HEK293 (cell line): ENCODE measurements around the gene FGFR4.

ENCODE experiments used
- CTCF ChIA-PET: fragments of 350-600 bp; formaldehyde crosslinking; extraction: SDS; loops from one replicate; lab custom pipeline; 2021; ENCODE audit warnings: antibody characterized with exemption; lab: Yijun Ruan, JAX
- POLR2A ChIA-PET: fragments of 300-600 bp; formaldehyde crosslinking; extraction: SDS; loops from one replicate; lab custom pipeline; 2020; ENCODE audit warnings: antibody characterized with exemption, inconsistent platforms; lab: Yijun Ruan, JAX
- H3K27ac ChIP-seq: fragments of 200-500 bp; sonication (Bioruptor generic); 2 replicates; pipeline ENCODE4 v1.5.1; 2014; ENCODE audit warnings: low read depth, low read length, control low read depth, inconsistent platforms; ENCODE audit errors: extremely low read depth
- H3K36me3 ChIP-seq, 2 experiments: fragments of 200-500 bp in 1 of 2; sonication (Bioruptor generic) in 1 of 2; 1 replicate in 1 of 2; 2 replicates in 1 of 2; pipeline ENCODE4 v1.5.1; 2014 to 2017; ENCODE audit warnings: inconsistent platforms in 2 of 2, low read length in 2 of 2; ENCODE audit not compliant: control insufficient read depth in 2 of 2, insufficient read depth in 1 of 2
- H3K4me1 ChIP-seq: fragments of 200-500 bp; sonication (Bioruptor generic); 2 replicates; pipeline ENCODE4 v1.5.1; 2014; ENCODE audit warnings: mild to moderate bottlenecking, low read length, inconsistent platforms; ENCODE audit not compliant: control insufficient read depth, insufficient read depth
- H3K4me3 ChIP-seq: 2 replicates; pipeline ENCODE4 v1.5.1; 2011; ENCODE audit warnings: low read depth, mild to moderate bottlenecking, control low read depth, low read length, moderate library complexity
- H3K9me3 ChIP-seq: fragments of 200-500 bp; sonication (Bioruptor generic); 2 replicates; pipeline ENCODE4 v1.5.1; 2014; ENCODE audit warnings: low read depth, low read length, inconsistent platforms; ENCODE audit not compliant: control insufficient read depth, insufficient read depth
- KLF1 ChIP-seq: fragments of 450-650 bp; formaldehyde crosslinking; IDR thresholded peaks from 2 replicates; pipeline ENCODE4 v1.5.1; 2016; ENCODE audit warnings: missing biosample characterization, missing genetic modification characterization
- KLF10 ChIP-seq: fragments of 450-650 bp; IDR thresholded peaks from 2 replicates; pipeline ENCODE4 v1.5.1; 2018; ENCODE audit warnings: missing biosample characterization, mild to moderate bottlenecking, missing genetic modification characterization
- KLF7 ChIP-seq: fragments of 450-650 bp; formaldehyde crosslinking; IDR thresholded peaks from 2 replicates; pipeline ENCODE4 v1.5.1; 2016; ENCODE audit warnings: missing biosample characterization, missing genetic modification characterization, borderline replicate concordance
- OVOL3 ChIP-seq: fragments of 450-650 bp; formaldehyde crosslinking; IDR thresholded peaks from 2 replicates; pipeline ENCODE4 v1.5.1; 2016; ENCODE audit warnings: missing biosample characterization, missing genetic modification characterization
- SP2 ChIP-seq: fragments of 450-650 bp; formaldehyde crosslinking; IDR thresholded peaks from 2 replicates; pipeline ENCODE4 v1.5.1; 2016; ENCODE audit warnings: missing biosample characterization, missing genetic modification characterization
- WT1 ChIP-seq: fragments of 450-650 bp; formaldehyde crosslinking; IDR thresholded peaks from 2 replicates; pipeline ENCODE4 v1.5.1; 2016; ENCODE audit warnings: missing biosample characterization, missing genetic modification characterization
- YY1 ChIP-seq: fragments of 450-650 bp; formaldehyde crosslinking; IDR thresholded peaks from 2 replicates; pipeline ENCODE4 v1.5.1; 2018; ENCODE audit warnings: missing biosample characterization, missing genetic modification characterization
- ZFP3 ChIP-seq: fragments of 450-650 bp; formaldehyde crosslinking; IDR thresholded peaks from 2 replicates; pipeline ENCODE4 v1.5.1; 2016; ENCODE audit warnings: low read depth, missing biosample characterization, missing genetic modification characterization
- ZNF155 ChIP-seq: fragments of 450-650 bp; formaldehyde crosslinking; IDR thresholded peaks from 2 replicates; pipeline ENCODE4 v1.5.1; 2016; ENCODE audit warnings: missing biosample characterization, missing genetic modification characterization
- ZNF157 ChIP-seq: fragments of 450-650 bp; formaldehyde crosslinking; IDR thresholded peaks from 2 replicates; pipeline ENCODE4 v1.5.1; 2016; ENCODE audit warnings: missing biosample characterization, missing genetic modification characterization
- ZNF302 ChIP-seq: fragments of 450-650 bp; formaldehyde crosslinking; IDR thresholded peaks from 2 replicates; pipeline ENCODE4 v1.5.1; 2016; ENCODE audit warnings: missing biosample characterization, missing genetic modification characterization, low read depth
- ZNF324 ChIP-seq: fragments of 450-650 bp; formaldehyde crosslinking; IDR thresholded peaks from 2 replicates; pipeline ENCODE4 v1.5.1; 2016; ENCODE audit warnings: missing biosample characterization, missing genetic modification characterization
- ZNF366 ChIP-seq: fragments of 450-650 bp; formaldehyde crosslinking; conservative IDR thresholded peaks from 2 replicates; pipeline ENCODE4 v1.5.1; 2016; ENCODE audit warnings: missing biosample characterization, missing genetic modification characterization
- ZNF37A ChIP-seq: fragments of 450-650 bp; IDR thresholded peaks from 2 replicates; pipeline ENCODE4 v1.5.1; 2018; ENCODE audit warnings: missing biosample characterization, missing genetic modification characterization
- ZNF391 ChIP-seq: fragments of 450-650 bp; formaldehyde crosslinking; IDR thresholded peaks from 2 replicates; pipeline ENCODE4 v1.5.1; 2016; ENCODE audit warnings: low read depth, missing biosample characterization, missing genetic modification characterization, borderline replicate concordance
- ZNF423 ChIP-seq: fragments of 450-650 bp; formaldehyde crosslinking; IDR thresholded peaks from 2 replicates; pipeline ENCODE4 v1.5.1; 2016; ENCODE audit warnings: missing biosample characterization, missing genetic modification characterization
- ZNF426 ChIP-seq: fragments of 450-650 bp; formaldehyde crosslinking; IDR thresholded peaks from 2 replicates; pipeline ENCODE4 v1.5.1; 2017; ENCODE audit warnings: missing biosample characterization, missing genetic modification characterization, mild to moderate bottlenecking, inconsistent platforms, moderate library complexity
- ZNF433 ChIP-seq: fragments of 450-650 bp; formaldehyde crosslinking; IDR thresholded peaks from 2 replicates; pipeline ENCODE4 v1.5.1; 2016; ENCODE audit warnings: missing biosample characterization, missing genetic modification characterization, low read depth
- ZNF473 ChIP-seq: fragments of 450-650 bp; formaldehyde crosslinking; IDR thresholded peaks from 2 replicates; pipeline ENCODE4 v1.5.1; 2017; ENCODE audit warnings: missing biosample characterization, missing genetic modification characterization
- ZNF510 ChIP-seq: fragments of 450-650 bp; formaldehyde crosslinking; IDR thresholded peaks from 2 replicates; pipeline ENCODE4 v1.5.1; 2018; ENCODE audit warnings: mild to moderate bottlenecking, missing genetic modification characterization, missing biosample characterization; ENCODE audit not compliant: insufficient replicate concordance
- ZNF544 ChIP-seq: fragments of 450-650 bp; formaldehyde crosslinking; IDR thresholded peaks from 2 replicates; pipeline ENCODE4 v1.5.0; 2017; ENCODE audit warnings: missing biosample characterization, missing genetic modification characterization
- ZNF558 ChIP-seq: fragments of 450-650 bp; formaldehyde crosslinking; IDR thresholded peaks from 2 replicates; pipeline ENCODE4 v1.5.1; 2016; ENCODE audit warnings: missing biosample characterization, missing genetic modification characterization
- ZNF585B ChIP-seq: fragments of 450-650 bp; formaldehyde crosslinking; IDR thresholded peaks from 2 replicates; pipeline ENCODE4 v1.5.1; 2016; ENCODE audit warnings: missing biosample characterization, missing genetic modification characterization
- ZNF621 ChIP-seq: fragments of 450-650 bp; formaldehyde crosslinking; IDR thresholded peaks from 2 replicates; pipeline ENCODE4 v1.5.1; 2017; ENCODE audit warnings: missing biosample characterization, missing genetic modification characterization
- ZNF670 ChIP-seq: fragments of 450-650 bp; formaldehyde crosslinking; IDR thresholded peaks from 2 replicates; pipeline ENCODE4 v1.5.1; 2016; ENCODE audit warnings: missing biosample characterization, missing genetic modification characterization, low read depth
- ZNF677 ChIP-seq: fragments of 450-650 bp; IDR thresholded peaks from 2 replicates; pipeline ENCODE4 v1.5.0; 2018; ENCODE audit warnings: missing biosample characterization, mild to moderate bottlenecking, missing genetic modification characterization, moderate library complexity
- ZNF747 ChIP-seq: fragments of 450-650 bp; formaldehyde crosslinking; IDR thresholded peaks from 2 replicates; pipeline ENCODE4 v1.5.1; 2016; ENCODE audit warnings: missing biosample characterization, missing genetic modification characterization
- ZNF777 ChIP-seq: fragments of 450-650 bp; formaldehyde crosslinking; IDR thresholded peaks from 2 replicates; pipeline ENCODE4 v1.5.1; 2017; ENCODE audit warnings: missing biosample characterization, missing genetic modification characterization, borderline replicate concordance
- ZNF830 ChIP-seq: fragments of 450-650 bp; IDR thresholded peaks from 2 replicates; pipeline ENCODE4 v1.5.0; 2018; ENCODE audit warnings: missing biosample characterization, missing genetic modification characterization, low read depth, mild to moderate bottlenecking, moderate library complexity
- ZSCAN30 ChIP-seq: fragments of 450-650 bp; IDR thresholded peaks from 2 replicates; pipeline ENCODE4 v1.5.1; 2018; ENCODE audit warnings: missing biosample characterization, mild to moderate bottlenecking, missing genetic modification characterization, moderate library complexity
- TF ChIP-seq, protein P1 (sequence below): fragments of 450-650 bp; formaldehyde crosslinking; IDR thresholded peaks from 2 replicates; pipeline ENCODE4 v1.5.1; 2017; ENCODE audit warnings: missing biosample characterization, missing genetic modification characterization
- TF ChIP-seq, protein P2 (sequence below): fragments of 450-650 bp; formaldehyde crosslinking; IDR thresholded peaks from 2 replicates; pipeline ENCODE4 v1.5.1; 2016; ENCODE audit warnings: missing biosample characterization, missing genetic modification characterization
- TF ChIP-seq, protein P3 (sequence below): fragments of 450-650 bp; formaldehyde crosslinking; IDR thresholded peaks from 2 replicates; pipeline ENCODE4 v1.5.1; 2016; ENCODE audit warnings: missing biosample characterization, missing genetic modification characterization

FGFR4 gene

DNA sequence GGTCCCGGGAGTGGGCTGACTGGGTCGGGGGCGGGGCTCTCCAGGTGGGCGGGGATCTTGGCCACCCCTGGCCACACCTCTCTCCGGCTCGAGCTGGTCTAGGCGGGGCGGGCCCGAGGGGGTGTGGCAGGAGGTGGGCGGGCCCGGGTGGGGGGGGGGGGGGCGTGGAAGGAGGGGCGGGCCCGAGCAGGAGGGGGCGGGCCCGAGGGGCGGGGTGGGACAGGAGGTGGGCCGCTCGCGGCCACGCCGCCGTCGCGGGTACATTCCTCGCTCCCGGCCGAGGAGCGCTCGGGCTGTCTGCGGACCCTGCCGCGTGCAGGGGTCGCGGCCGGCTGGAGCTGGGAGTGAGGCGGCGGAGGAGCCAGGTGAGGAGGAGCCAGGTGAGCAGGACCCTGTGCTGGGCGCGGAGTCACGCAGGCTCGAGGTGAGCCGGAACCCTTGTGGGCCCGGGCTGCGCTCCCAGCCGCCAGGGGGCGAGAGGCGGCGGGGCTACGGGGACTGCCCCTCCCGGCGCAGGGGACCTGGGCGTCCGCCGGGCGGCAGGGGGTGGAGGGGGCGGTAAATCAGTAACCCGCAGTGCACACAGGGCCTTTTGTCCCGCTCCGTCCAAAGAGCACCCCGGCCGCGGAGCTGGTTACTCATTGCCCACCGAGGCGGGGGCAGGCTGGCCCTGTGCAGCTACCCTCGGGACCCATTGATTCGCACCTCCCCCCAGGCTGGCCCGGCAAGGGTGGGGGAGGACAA, at the start of gene FGFR4:
Gene FGFR4 (plus strand): TSS at position 262 of the 744 bp plus-strand sequence. CDS start 2,688 bp downstream, outside the sequence.
- Histone ChIP-seq H3K4me3 (peak within 1 kb of the TSS; percentile 47), H3K36me3 (no peaks in the 10 kb centered on the region), H3K27ac (no peak within 1 kb of the TSS), H3K9me3 (no peaks in the 10 kb centered on the region), H3K4me1 (no peaks in the 10 kb centered on the region; the same call in 1 of the 2 replicates)
- ChIA-PET CTCF (interaction anchor here (0.6 to 5.4 kb wide), 13 partner anchors 11 to 426 kb away, joined by 3 to 53 read pairs (median 4); no protein-coding TSS in a partner anchor), POLR2A (interaction anchor here (0.5 to 0.8 kb wide), 4 partner anchors 9 to 109 kb away, joined by 3 to 5 read pairs (median 4); no protein-coding TSS in a partner anchor)
- TF ChIP-seq ZNF391 (tag by site-specific recombination) (peak; percentile 82; the same call in 1 of the 2 replicates), ZNF621 (tag by site-specific recombination) (no peak), SP2 (tag by site-specific recombination) (peak; percentile 10; the same call in 1 of the 2 replicates), ZSCAN30 (tag by site-specific recombination) (0 out of 2 replicates have a peak, but pooled peaks have one; percentile 18), ZNF37A (tag by site-specific recombination) (no peak), ZNF558 (tag by site-specific recombination) (no peak), KLF10 (tag by site-specific recombination) (peak; percentile 79), ZNF423 (tag by site-specific recombination) (peak; percentile 71), ZNF510 (tag by site-specific recombination) (no peak), ZNF830 (tag by site-specific recombination) (no peak), ZNF777 (tag by site-specific recombination) (peak; percentile 96), ZNF585B (tag by site-specific recombination) (no peak), OVOL3 (tag by site-specific recombination) (no peak), KLF7 (tag by site-specific recombination) (0 out of 2 replicates have a peak, but pooled peaks have one; percentile 14), ZNF155 (tag by site-specific recombination) (no peak), YY1 (tag by site-specific recombination) (no peak), ZNF473 (tag by site-specific recombination) (no peak), ZNF426 (tag by site-specific recombination) (no peak), ZNF544 (tag by site-specific recombination) (no peak), KLF1 (tag by site-specific recombination) (peak; percentile 62), ZNF670 (tag by site-specific recombination) (no peak), ZNF747 (tag by site-specific recombination) (no peak), ZNF157 (tag by site-specific recombination) (no peak), ZNF324 (tag by site-specific recombination) (0 out of 2 replicates have a peak, but pooled peaks have one; percentile 46), ZNF433 (no peak), ZNF366 (tag by site-specific recombination) (no peak), WT1 (0 out of 2 replicates have a peak, but pooled peaks have one; percentile 15), ZFP3 (no peak), ZNF302 (no peak), ZNF677 (no peak)
- TF ChIP-seq, protein P1, sequence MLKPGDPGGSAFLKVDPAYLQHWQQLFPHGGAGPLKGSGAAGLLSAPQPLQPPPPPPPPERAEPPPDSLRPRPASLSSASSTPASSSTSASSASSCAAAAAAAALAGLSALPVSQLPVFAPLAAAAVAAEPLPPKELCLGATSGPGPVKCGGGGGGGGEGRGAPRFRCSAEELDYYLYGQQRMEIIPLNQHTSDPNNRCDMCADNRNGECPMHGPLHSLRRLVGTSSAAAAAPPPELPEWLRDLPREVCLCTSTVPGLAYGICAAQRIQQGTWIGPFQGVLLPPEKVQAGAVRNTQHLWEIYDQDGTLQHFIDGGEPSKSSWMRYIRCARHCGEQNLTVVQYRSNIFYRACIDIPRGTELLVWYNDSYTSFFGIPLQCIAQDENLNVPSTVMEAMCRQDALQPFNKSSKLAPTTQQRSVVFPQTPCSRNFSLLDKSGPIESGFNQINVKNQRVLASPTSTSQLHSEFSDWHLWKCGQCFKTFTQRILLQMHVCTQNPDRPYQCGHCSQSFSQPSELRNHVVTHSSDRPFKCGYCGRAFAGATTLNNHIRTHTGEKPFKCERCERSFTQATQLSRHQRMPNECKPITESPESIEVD (tag by site-specific recombination), result no peak
- TF ChIP-seq, protein P2, sequence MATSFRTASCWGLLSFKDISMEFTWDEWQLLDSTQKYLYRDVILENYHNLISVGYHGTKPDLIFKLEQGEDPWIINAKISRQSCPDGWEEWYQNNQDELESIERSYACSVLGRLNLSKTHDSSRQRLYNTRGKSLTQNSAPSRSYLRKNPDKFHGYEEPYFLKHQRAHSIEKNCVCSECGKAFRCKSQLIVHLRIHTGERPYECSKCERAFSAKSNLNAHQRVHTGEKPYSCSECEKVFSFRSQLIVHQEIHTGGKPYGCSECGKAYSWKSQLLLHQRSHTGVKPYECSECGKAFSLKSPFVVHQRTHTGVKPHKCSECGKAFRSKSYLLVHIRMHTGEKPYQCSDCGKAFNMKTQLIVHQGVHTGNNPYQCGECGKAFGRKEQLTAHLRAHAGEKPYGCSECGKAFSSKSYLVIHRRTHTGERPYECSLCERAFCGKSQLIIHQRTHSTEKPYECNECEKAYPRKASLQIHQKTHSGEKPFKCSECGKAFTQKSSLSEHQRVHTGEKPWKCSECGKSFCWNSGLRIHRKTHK, result no peak
- TF ChIP-seq, protein P3, sequence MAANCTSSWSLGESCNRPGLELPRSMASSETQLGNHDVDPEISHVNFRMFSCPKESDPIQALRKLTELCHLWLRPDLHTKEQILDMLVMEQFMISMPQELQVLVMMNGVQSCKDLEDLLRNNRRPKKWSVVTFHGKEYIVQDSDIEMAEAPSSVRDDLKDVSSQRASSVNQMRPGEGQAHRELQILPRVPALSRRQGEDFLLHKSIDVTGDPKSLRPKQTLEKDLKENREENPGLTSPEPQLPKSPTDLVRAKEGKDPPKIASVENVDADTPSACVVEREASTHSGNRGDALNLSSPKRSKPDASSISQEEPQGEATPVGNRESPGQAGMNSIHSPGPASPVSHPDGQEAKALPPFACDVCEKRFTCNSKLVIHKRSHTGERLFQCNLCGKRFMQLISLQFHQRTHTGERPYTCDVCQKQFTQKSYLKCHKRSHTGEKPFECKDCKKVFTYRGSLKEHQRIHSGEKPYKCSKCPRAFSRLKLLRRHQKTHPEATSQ (tag by site-specific recombination), result peak; percentile 91
